Measurements from ENCODE around the gene ACOXL. TPM values are rescaled to one million over a fixed set of nuclear protein-coding genes. Genes with fewer than 3 reads are reported as not detected.
A peak's percentile ranks its signal among the peaks of the same experiment; 100 is the strongest.

The ACOXL gene
- total and polyA plus RNA-seq, 9 of the 15 experiments (the other 6 are each of a cell fraction or from before 2014, with no cell fraction given), result 0.31 to 0.56 TPM; not detected in 7

DNA sequence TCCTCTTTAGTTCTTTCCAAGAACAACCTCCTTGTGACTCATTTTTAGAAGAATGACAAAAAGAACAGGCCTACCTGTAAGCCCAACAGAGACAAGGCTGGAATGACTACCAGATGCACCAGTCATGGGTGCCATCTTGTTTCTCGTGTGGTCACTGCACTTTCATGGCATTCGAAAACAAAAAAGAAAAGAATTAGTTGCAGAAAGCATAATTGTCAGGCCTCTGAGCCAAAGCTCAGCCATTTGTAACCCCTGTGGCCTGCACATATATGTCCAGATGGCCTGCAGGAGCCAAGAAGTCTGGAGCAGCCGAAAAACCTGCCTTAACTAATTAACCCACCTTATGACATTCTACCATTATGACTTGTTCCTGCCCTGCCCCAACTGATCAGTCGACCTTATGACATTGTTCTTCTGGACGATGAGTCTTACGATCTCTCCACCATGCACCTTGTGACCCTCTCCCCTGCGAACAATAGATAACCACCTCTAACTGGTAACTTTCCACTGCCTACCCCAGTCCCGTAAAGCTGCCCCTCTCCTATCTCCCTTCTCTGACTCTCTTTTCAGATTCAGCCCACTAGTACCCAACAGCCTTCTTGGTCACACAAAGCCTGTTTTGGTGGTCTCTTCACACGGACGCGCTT is 40.6 kb upstream of the ACOXL start (continued):
- TF ChIP-seq PHB2 (IDR thresholded peaks at IDR 0.05; ENCODE audit: low read depth) (peak; percentile 69), HDAC1 (IDR thresholded peaks at IDR 0.05) (peak in 1 of 2 experiments; percentile 19; a peak in 1 of 4 replicates), SMARCE1 (IDR thresholded peaks at IDR 0.05) (peak; percentile 65; the same call in 1 of the 2 replicates), MGA (IDR thresholded peaks at IDR 0.05) (0 out of 2 replicates have a peak, but pooled peaks have one; percentile 18), SIRT6 (IDR thresholded peaks at IDR 0.05; ENCODE audit: low read depth, low read length) (no peak), ARID1B (IDR thresholded peaks at IDR 0.05) (peak; percentile 86), PHF20 (IDR thresholded peaks at IDR 0.05; ENCODE audit: partially characterized antibody) (no peak), HSF4 (CRISPR knock-in tag; IDR thresholded peaks at IDR 0.05; ENCODE audit: borderline replicate concordance) (peak; percentile 56; the same call in 1 of the 2 replicates), RBM17 (IDR thresholded peaks at IDR 0.05; ENCODE audit: borderline replicate concordance, low read depth, low read length) (no peak)
- TF ChIP-seq, protein P1, sequence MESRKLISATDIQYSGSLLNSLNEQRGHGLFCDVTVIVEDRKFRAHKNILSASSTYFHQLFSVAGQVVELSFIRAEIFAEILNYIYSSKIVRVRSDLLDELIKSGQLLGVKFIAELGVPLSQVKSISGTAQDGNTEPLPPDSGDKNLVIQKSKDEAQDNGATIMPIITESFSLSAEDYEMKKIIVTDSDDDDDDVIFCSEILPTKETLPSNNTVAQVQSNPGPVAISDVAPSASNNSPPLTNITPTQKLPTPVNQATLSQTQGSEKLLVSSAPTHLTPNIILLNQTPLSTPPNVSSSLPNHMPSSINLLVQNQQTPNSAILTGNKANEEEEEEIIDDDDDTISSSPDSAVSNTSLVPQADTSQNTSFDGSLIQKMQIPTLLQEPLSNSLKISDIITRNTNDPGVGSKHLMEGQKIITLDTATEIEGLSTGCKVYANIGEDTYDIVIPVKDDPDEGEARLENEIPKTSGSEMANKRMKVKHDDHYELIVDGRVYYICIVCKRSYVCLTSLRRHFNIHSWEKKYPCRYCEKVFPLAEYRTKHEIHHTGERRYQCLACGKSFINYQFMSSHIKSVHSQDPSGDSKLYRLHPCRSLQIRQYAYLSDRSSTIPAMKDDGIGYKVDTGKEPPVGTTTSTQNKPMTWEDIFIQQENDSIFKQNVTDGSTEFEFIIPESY (CRISPR knock-in tag; IDR thresholded peaks at IDR 0.05), result no peak
- TF ChIP-seq, protein P2, sequence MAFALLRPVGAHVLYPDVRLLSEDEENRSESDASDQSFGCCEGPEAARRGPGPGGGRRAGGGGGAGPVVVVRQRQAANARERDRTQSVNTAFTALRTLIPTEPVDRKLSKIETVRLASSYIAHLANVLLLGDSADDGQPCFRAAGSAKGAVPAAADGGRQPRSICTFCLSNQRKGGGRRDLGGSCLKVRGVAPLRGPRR (CRISPR knock-in tag; IDR thresholded peaks at IDR 0.05), result 0 out of 2 replicates have a peak, but pooled peaks have one; percentile 51
- TF ChIP-seq, protein P3, sequence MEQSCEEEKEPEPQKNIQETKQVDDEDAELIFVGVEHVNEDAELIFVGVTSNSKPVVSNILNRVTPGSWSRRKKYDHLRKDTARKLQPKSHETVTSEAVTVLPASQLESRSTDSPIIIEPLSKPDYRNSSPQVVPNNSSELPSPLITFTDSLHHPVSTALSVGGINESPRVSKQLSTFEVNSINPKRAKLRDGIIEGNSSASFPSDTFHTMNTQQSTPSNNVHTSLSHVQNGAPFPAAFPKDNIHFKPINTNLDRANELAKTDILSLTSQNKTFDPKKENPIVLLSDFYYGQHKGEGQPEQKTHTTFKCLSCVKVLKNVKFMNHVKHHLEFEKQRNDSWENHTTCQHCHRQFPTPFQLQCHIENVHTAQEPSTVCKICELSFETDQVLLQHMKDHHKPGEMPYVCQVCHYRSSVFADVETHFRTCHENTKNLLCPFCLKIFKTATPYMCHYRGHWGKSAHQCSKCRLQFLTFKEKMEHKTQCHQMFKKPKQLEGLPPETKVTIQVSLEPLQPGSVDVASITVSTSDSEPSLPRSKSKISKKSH (CRISPR knock-in tag; IDR thresholded peaks at IDR 0.05), result no peak

All from K562 (cell line).